Fibroblast of villous mesenchyme (primary cell): ENCODE data around the gene ZNF565. TPM values are rescaled to one million over a fixed set of nuclear protein-coding genes. Genes with fewer than 3 reads are reported as not detected.

Experiments used
- DNase-seq: peaks from one replicate; pipeline ENCODE4 v3.0.0-alpha.2; 2010; ENCODE audit warnings: low read depth
- H3K4me3 ChIP-seq: 2 replicates; pipeline ENCODE4 v1.5.1; 2011; ENCODE audit warnings: low read depth, mild to moderate bottlenecking, low read length
- CTCF ChIP-seq: IDR thresholded peaks from 2 replicates; pipeline ENCODE4 v1.5.1; 2012; ENCODE audit warnings: low read depth, mild to moderate bottlenecking, low read length; ENCODE audit not compliant: insufficient read depth
- total RNA-seq: library from RNA; depleted of rRNA; stranded (reverse); fragments of >200 nt; gene quantifications from 2 replicates; pipeline ENCODE4 v1.2.3, GENCODE V29; 2012

ZNF565 gene
- total RNA-seq, 1 donor = 4.3 TPM

- no peak for TF ChIP-seq CTCF
- no peak for DNase-seq
- H3K4me3 ChIP-seq = no peak overlapping the region
These were observed 53.5 kb downstream of the ZNF565 start for GRCh38 chr19:36160821-36161596.

DNA sequence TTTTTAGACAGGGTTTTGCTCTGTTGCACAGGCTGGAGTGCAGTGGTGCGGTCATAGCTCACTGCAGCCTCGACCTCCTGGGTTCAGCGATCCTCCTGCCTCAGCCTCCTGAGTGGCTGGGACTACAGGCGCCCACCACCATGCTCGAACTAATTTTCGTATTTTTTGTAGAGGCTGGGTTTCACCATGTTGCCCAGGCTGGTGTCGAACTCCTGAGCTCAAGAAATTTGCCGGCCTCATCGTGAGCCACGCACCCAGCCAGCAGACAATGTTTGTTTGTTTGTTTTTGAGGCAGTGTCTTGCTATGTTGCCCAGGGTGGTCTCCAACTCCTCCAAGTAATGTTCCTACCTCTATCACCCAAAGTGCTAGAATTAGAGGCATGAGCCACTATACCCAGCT is 61.3 kb downstream of the ZNF565 start:
- no peak for DNase-seq
- no peak for TF ChIP-seq CTCF
- no peak overlapping the region for H3K4me3 ChIP-seq

DNA sequence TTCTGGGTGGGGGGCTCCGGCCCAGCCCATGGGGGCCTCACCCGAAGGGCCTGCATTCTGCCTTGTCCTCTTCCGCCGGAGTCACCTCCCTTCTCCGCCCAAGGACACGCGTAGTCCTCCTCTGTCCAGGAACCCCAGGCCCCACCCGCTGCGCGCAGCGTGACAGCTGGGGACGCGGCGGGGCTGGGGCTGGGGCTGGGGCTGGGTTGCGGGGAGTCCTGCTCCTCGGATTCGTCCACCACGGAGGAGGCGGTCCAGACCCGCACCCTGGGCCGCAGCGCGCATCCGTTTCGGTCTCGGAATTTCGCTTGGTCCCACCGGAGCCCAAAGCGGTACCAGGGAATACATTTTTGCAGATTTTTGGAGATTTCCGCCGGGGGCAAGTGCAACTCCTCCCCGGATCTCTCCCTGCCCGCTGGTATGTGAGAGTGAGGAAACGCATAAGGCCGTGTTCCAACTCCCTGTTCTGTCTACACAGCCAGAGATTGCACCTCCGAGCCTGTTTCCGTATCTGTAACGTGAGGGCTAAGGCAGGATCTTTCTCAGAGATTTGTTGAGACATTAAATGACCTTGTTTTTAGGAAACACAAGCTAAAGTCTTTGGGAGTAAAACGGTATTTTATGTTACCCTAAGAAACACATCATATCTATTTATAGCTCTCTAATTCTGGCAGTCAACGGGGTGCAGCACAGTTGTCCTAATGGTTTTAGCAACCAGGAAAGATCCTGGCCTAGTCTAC is 61.9 kb downstream of the ZNF565 start, which contains the start of gene COX7A1:
TSS of gene COX7A1 (minus strand) at position 96 of the 740 bp plus-strand sequence. CDS start at position 56, 40 bp downstream.
- peak within 1 kb of the TSS; percentile 64 for H3K4me3 ChIP-seq
- DNase-seq = peak; percentile 51
- TF ChIP-seq CTCF = no peak

- TF ChIP-seq CTCF = no peak
- no peak for DNase-seq
- H3K4me3 ChIP-seq = peak overlapping the region; percentile 64
These were observed 62.5 kb downstream of the ZNF565 start for GRCh38 chr19:36152019-36152351.

DNA sequence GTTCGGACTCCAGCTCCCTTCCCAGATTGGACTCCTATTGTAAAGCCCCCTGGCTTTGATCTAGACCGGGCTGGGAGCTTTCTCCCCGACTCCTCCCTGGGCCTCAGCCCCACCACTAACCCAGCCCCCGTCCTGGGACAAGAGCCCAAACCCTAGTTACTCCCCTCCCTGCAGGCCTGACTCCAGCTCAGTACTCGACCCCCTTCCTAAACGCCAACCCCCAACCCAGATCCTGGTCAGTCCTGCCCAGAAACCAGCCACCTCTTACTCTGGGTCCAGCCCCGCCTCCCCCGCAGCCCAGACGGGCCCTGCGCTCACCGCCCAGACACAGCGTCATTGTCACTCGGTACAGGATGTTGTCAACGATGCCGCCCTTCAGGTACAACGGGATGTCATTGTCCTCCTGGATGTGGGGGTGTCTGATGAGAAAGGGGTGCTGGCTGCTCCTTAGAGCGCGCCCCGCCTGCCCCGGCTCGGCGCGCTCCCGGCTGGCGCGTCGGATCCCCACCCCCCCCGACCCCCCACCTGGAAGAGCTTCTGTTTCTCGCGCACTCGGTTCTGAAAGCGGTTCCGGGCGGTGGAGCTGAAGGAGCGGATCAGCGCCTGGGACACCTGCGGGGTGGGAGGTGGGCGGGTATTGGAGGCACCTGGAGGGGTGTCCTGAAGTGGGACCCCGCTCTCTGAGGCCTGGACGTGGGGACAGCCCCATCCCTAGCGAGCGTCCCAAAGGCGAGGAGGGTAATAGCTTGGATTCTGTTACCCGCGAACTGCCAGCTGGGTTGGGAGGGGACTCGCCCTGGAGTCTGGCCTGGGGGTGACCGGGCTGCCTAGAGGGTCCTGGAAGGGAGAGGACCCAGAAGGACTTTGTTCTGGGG is 63.1 kb downstream of the ZNF565 start:
- no peak for TF ChIP-seq CTCF
- peak overlapping the region; percentile 64 for H3K4me3 ChIP-seq
- peak; percentile 24 for DNase-seq

GRCh38 chr19:36150586-36150985 is 63.9 kb downstream of the ZNF565 start:
- TF ChIP-seq CTCF = no peak
- no peak overlapping the region for H3K4me3 ChIP-seq
- no peak for DNase-seq
